K562 (cell line): ENCODE data around the gene EFEMP2. TPM values are rescaled to one million over a fixed set of nuclear protein-coding genes. Genes with fewer than 3 reads are reported as not detected.

ENCODE experiments used
- ATAC-seq: fragments of 200-7000 bp; cut with Tn5 transposase; 3 replicates; pipeline ENCODE4 v1.9.1; 2020; ENCODE audit warnings: moderate library complexity
- BruUV-seq: library from RNA; stranded (reverse); fragments of 400-500 nt; replicated peaks from 2 replicates; lab custom pipeline; 2021; lab: Mats Ljungman, UMichigan
- CTCF ChIA-PET: fragments of 300-600 bp; formaldehyde crosslinking; extraction: SDS; loops from one replicate; lab custom pipeline; 2021; ENCODE audit warnings: low intra/inter-chr PET ratio; lab: Yijun Ruan, JAX
- POLR2A ChIA-PET: fragments of 300-600, 350-650 bp; sonication (Branson Sonifier 250); formaldehyde crosslinking; extraction: SDS; loops from one replicate; lab custom pipeline; 2021; ENCODE audit warnings: antibody characterized with exemption, inconsistent platforms; lab: Yijun Ruan, JAX
- DNase-seq, 4 experiments: peaks; one replicate each; pipeline versions ENCODE4 v3.0.0 to v3.0.0-alpha.2; 2011 to 2018; ENCODE audit warnings: low spot score in 3 of 4, mixed read lengths in 3 of 4; ENCODE audit errors: extremely low read depth in 1 of 4
- FAIRE-seq: peaks from 2 replicates; lab custom pipeline; 2011; peaks lifted over from hg19 to GRCh38; lab: Jason Lieb, UNC
- H2AFZ ChIP-seq: 2 replicates; pipeline ENCODE4 v1.6.0; 2011; ENCODE audit warnings: low read depth, low read length, control low read depth, inconsistent platforms
- H3K27ac ChIP-seq: fragments of 200-600 bp; 3 replicates; pipeline ENCODE4 v1.8.0; 2011; ENCODE audit warnings: low read depth, mild to moderate bottlenecking, control low read depth, inconsistent platforms, low read length, moderate library complexity, mixed read lengths; ENCODE audit errors: extremely low read depth
- H3K27me3 ChIP-seq, 2 experiments: fragments of 300-600 bp in 1 of 2; 2 replicates in 1 of 2; 3 replicates in 1 of 2; pipeline versions ENCODE4 v1.6.0 to v1.8.0; 2011; ENCODE audit warnings: inconsistent platforms in 2 of 2, low read length in 2 of 2, mild to moderate bottlenecking in 1 of 2, mixed read lengths in 1 of 2, moderate library complexity in 1 of 2; ENCODE audit not compliant: control insufficient read depth in 2 of 2, insufficient read depth in 2 of 2
- H3K36me3 ChIP-seq: fragments of 300-600 bp; 3 replicates; pipeline ENCODE4 v1.8.0; 2011; ENCODE audit warnings: mild to moderate bottlenecking, low read length, inconsistent platforms; ENCODE audit not compliant: control insufficient read depth, insufficient read depth
- H3K4me1 ChIP-seq, 2 experiments: fragments of 200-600 bp in 1 of 2; replicated peaks in 1 of 2; 2 replicates in 1 of 2; 3 replicates in 1 of 2; pipeline versions ENCODE4 v1.5.1 to v1.8.0; 2011; ENCODE audit warnings: inconsistent platforms in 2 of 2, low read length in 2 of 2, mild to moderate bottlenecking in 1 of 2, mixed read lengths in 1 of 2, moderate library complexity in 1 of 2; ENCODE audit not compliant: control insufficient read depth in 2 of 2, insufficient read depth in 2 of 2
- H3K4me2 ChIP-seq: 2 replicates; pipeline ENCODE4 v1.6.1; 2011; ENCODE audit warnings: low read length, control low read depth, inconsistent platforms, mixed read lengths; ENCODE audit not compliant: insufficient read depth
- H3K4me3 ChIP-seq: fragments of 200-600 bp; sonication (generic), shearing (Covaris generic); 2 replicates; pipeline ENCODE4 v1.5.1; 2016; ENCODE audit warnings: control low read depth, inconsistent platforms
- H3K79me2 ChIP-seq: fragments of 200-600 bp; 3 replicates; pipeline ENCODE4 v1.8.0; 2011; ENCODE audit warnings: low read length, inconsistent platforms; ENCODE audit not compliant: control insufficient read depth, insufficient read depth
- H3K9ac ChIP-seq, 2 experiments: 2 replicates each; pipeline versions ENCODE4 v1.6.0 to v1.6.1; 2011; ENCODE audit warnings: low read depth in 2 of 2, low read length in 2 of 2, control low read depth in 1 of 2, inconsistent platforms in 1 of 2, mild to moderate bottlenecking in 1 of 2, mixed read lengths in 1 of 2; ENCODE audit not compliant: insufficient read depth in 1 of 2
- H3K9me1 ChIP-seq: one replicate; pipeline ENCODE4 v1.6.0; 2011; ENCODE audit warnings: inconsistent platforms, mild to moderate bottlenecking, low read length, moderate library complexity; ENCODE audit not compliant: control insufficient read depth, insufficient read depth
- H3K9me3 ChIP-seq: replicated peaks from 2 replicates; pipeline ENCODE4 v1.5.1; 2011; ENCODE audit warnings: low read depth, low read length, inconsistent platforms; ENCODE audit not compliant: control insufficient read depth, insufficient read depth
- H4K20me1 ChIP-seq: replicated peaks from 2 replicates; pipeline ENCODE4 v1.6.1; 2011; ENCODE audit warnings: low read length, inconsistent platforms, mixed read lengths; ENCODE audit not compliant: control insufficient read depth, insufficient read depth
- ATF3 ChIP-seq, 2 experiments: fragments of 450-650 bp in 1 of 2; sonication (generic) in 1 of 2; formaldehyde crosslinking in 1 of 2; IDR thresholded peaks in 1 of 2; conservative IDR thresholded peaks in 1 of 2; 2 replicates each; pipeline versions ENCODE4 v1.6.1 to v1.8.1; 2016 to 2023; ENCODE audit warnings: mild to moderate bottlenecking in 2 of 2, moderate library complexity in 2 of 2, inconsistent platforms in 1 of 2, missing genetic modification reagents in 1 of 2
- CUX1 ChIP-seq: fragments of 200-800 bp; sonication (Bioruptor generic); IDR thresholded peaks from 2 replicates; pipeline ENCODE4 v1.6.1; 2016; ENCODE audit warnings: missing genetic modification characterization, missing compliant biosample characterization
- ELF4 ChIP-seq: fragments of 450-650 bp; formaldehyde crosslinking; IDR thresholded peaks from 2 replicates; pipeline ENCODE4 v1.4.0; 2022; ENCODE audit warnings: missing genetic modification characterization
- GTF2A2 ChIP-seq: IDR thresholded peaks from 2 replicates; pipeline ENCODE4 v1.6.1; 2016; ENCODE audit warnings: mild to moderate bottlenecking, missing genetic modification characterization, missing compliant biosample characterization
- NR1H2 ChIP-seq: sonication (generic); formaldehyde crosslinking; IDR thresholded peaks from 2 replicates; pipeline ENCODE4 v1.4.0; 2020; ENCODE audit warnings: mild to moderate bottlenecking, missing genetic modification reagents
- SAP30 ChIP-seq: fragments of 200-600 bp; sonication (generic); IDR thresholded peaks from 2 replicates; pipeline ENCODE4 v1.6.1; 2012; ENCODE audit warnings: borderline replicate concordance, low read depth, mild to moderate bottlenecking, moderate library complexity, low read length, control low read depth, inconsistent platforms; ENCODE audit not compliant: insufficient read depth, poor library complexity, severe bottlenecking
- ZNF316 ChIP-seq: fragments of 450-650 bp; IDR thresholded peaks from 2 replicates; pipeline ENCODE4 v1.6.1; 2016
- WGBS: fragments of 100-300 bp; shearing (Covaris generic); methylation state at CpG from one replicate; pipeline ENCODE4 v1.1.6; 2016; ENCODE audit warnings: low coverage, mixed read lengths; ENCODE audit not compliant: insufficient coverage; ENCODE audit errors: missing lambda C conversion rate; 5-methylcytosine and 5-hydroxymethylcytosine counted together
- in situ Hi-C: fragments of 300-500 bp; cut with MboI; formaldehyde crosslinking; loops from 4 replicates; pipeline ENCODE4 v1.15.0; 2018; ENCODE audit warnings: inconsistent platforms, mixed read lengths
- intact Hi-C: fragments of 100-400 bp; cut with micrococcal nuclease; formaldehyde crosslinking; loops from 2 replicates; pipeline ENCODE4 v1.14.2; 2022
- polyA plus RNA-seq, 8 experiments: library from polyadenylated mRNA; depleted of rRNA in 4 of 8; stranded (reverse) in 5 of 8; unstranded in 3 of 8; fragments of >200 nt; fragmentation: Nextera tagmentation in 2 of 8; fragmentation: Illumina TruSeq in 1 of 8; extraction: Ambion mirVana in 2 of 8; extraction: Trizol in 1 of 8; gene quantifications; 2 replicates each; pipeline versions ENCODE4 v1.2.1 to v1.2.3, GENCODE V29; 2011 to 2014; ENCODE audit warnings: inconsistent platforms in 1 of 8, missing spikeins in 1 of 8
- total RNA-seq, 7 experiments: library from RNA; depleted of rRNA in 6 of 7; stranded (reverse); fragments of >200 nt in 6 of 7; fragmentation: Illumina TruSeq in 2 of 7; extraction: Trizol in 2 of 7; gene quantifications; 2 replicates each; pipeline versions ENCODE4 v1.2.1 to v1.2.3, GENCODE V29; 2011 to 2021; ENCODE audit warnings: low replicate concordance in 1 of 7
- TF ChIP-seq, protein P1 (sequence below): fragments of 250-450 bp; sonication (Bioruptor Pico); IDR thresholded peaks from 2 replicates; pipeline ENCODE4 v1.8.0; 2022; ENCODE audit warnings: inconsistent platforms

Gene EFEMP2
- total and polyA plus RNA-seq, 9 of the 15 experiments (the other 6 are each of a cell fraction or from before 2014, with no cell fraction given): 0.07 to 2.9 (median 0.69) TPM; not detected in 1

DNA sequence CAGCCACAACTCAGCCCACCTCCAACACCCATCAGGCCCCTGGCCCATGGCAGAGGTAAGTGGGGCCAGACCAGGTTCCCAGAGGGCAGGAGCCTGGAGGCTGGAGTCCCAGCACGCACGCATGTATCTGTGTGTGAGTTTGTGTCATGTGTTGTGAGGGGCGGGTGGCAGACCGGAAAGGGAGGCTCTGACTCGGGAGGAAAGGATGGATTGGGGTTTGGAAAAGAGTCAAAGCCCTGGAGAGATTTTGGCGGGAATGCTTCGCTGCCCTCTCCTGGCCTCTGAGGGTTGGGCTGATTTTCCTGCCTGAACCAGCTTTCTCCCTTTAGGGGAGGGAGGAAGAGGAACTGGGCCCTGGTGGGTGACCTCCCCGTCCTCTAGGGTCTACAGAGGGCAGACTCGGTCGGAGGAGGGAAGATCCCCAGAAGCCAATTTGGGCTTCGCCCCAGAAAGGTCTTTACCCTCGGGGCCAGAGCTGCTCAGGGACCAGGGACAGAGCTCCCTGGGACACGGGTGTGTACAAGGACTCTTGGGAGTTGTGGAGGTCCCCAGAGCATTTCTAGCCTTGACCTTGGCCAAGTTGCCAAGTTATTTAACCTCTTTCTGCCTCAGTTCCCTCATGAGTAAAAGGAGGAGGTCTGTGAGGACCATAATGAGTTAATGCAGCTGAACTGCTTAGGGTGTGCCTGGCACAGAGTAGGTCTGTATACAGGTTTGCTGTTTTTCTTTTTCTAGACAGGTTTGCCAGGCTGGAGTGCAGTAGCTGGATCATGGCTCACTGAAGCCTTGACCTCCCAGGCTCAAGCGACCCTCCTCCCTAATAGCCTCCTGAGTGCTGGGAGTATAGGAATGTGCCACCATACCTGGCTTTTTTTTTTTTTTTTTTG lies 39.3 kb upstream of the EFEMP2 start:
- Histone ChIP-seq H3K4me3 (no peak overlapping the region), H3K9me1 (no peaks in the 10 kb centered on the region), H3K4me2 (0 out of 2 replicates have a peak overlapping the region, but pooled peaks have one; percentile 9), H3K36me3 (peaks cover 2% of the 10 kb centered on the region; the same call in 1 of the 3 replicates), H2AFZ (peak overlapping the region; percentile 83), H3K27me3 (no peaks in the 10 kb centered on the region), H3K9me3 (no peaks in the 10 kb centered on the region), H4K20me1 (no peaks in the 10 kb centered on the region), H3K4me1 (peaks cover 41 to 42% of the 10 kb centered on the region in 2 experiments), H3K79me2 (0 out of 3 replicates have a peak, but pooled peaks cover 2% of the 10 kb centered on the region), H3K27ac (peak overlapping the region; percentile 54; the same call in 2 of the 3 replicates), H3K9ac (peak overlapping the region; percentile 61 to 78)
- ATAC-seq: peak; percentile 63
- peak; percentile 33 to 77 (median 48) for DNase-seq
- ChIA-PET CTCF (interaction anchor here (0.8 to 1.2 kb wide), 3 partner anchors 23 to 28 kb away, joined by 3 to 5 read pairs (median 3); no protein-coding TSS in a partner anchor), POLR2A (interaction anchor here (0.6 to 6.0 kb wide), 9 partner anchors 9 to 339 kb away, joined by 3 to 73 read pairs (median 3); partner anchors contain the start of genes CCDC85B, FOSL1 and MUS81)
- no peak for FAIRE-seq
- BruUV-seq: no TSS peak
- intact Hi-C loops (loop anchor here (2.0 kb wide), 1 partner anchor 23 kb away; the partner anchor contains the start of gene FIBP), in situ Hi-C loops (no loop called here)
- 15% methylated on average over 13 of the region's 14 CpGs for WGBS
- TF ChIP-seq SAP30 (peak; percentile 42), ZNF316 (no peak), ELF4 (no peak), GTF2A2 (tag) (no peak), CUX1 (CRISPR knock-in tag) (no peak), NR1H2 (CRISPR knock-in tag) (no peak), ATF3 (IDR thresholded peaks at IDR 0.05) (0 out of 2 replicates have a peak, but pooled peaks have one; percentile 12), ATF3 (CRISPR knock-in tag; conservative IDR thresholded peaks at IDR 0.05) (no peak)
- TF ChIP-seq, protein P1, sequence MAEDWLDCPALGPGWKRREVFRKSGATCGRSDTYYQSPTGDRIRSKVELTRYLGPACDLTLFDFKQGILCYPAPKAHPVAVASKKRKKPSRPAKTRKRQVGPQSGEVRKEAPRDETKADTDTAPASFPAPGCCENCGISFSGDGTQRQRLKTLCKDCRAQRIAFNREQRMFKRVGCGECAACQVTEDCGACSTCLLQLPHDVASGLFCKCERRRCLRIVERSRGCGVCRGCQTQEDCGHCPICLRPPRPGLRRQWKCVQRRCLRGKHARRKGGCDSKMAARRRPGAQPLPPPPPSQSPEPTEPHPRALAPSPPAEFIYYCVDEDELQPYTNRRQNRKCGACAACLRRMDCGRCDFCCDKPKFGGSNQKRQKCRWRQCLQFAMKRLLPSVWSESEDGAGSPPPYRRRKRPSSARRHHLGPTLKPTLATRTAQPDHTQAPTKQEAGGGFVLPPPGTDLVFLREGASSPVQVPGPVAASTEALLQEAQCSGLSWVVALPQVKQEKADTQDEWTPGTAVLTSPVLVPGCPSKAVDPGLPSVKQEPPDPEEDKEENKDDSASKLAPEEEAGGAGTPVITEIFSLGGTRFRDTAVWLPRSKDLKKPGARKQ: no peak
